ENCODE data around the gene SEMA3E. TPM values are rescaled to one million over a fixed set of nuclear protein-coding genes. Genes with fewer than 3 reads are reported as not detected.

The SEMA3E gene
- total RNA-seq, 3 donors from 2014 or later (not counting 1 experiment from before 2014, with no cell fraction given): not detected

- Mint-ChIP-seq H3K9me3 (peaks cover 5 to 12% of the 10 kb centered on the region in 2 donors), H3K4me1 (no peaks in the 10 kb centered on the region), H3K4me3 (no peak overlapping the region), H3K27ac (no peak overlapping the region), H3K27me3 (ENCODE audit: low read depth in 2 of 2) (no peaks in the 10 kb centered on the region), H3K36me3 (no peaks in the 10 kb centered on the region)
- Histone ChIP-seq H3K4me1 (ENCODE audit: control insufficient read depth, insufficient read depth, low read length) (no peaks in the 10 kb centered on the region), H3K36me3 (ENCODE audit: control insufficient read depth, insufficient read depth, low read length) (no peaks in the 10 kb centered on the region), H3K9me3 (ENCODE audit: control insufficient read depth, insufficient read depth, low read length) (no peaks in the 10 kb centered on the region), H3K27ac (ENCODE audit: low read length) (no peak overlapping the region), H3K4me3 (ENCODE audit: low read length) (no peak overlapping the region), H3K27me3 (ENCODE audit: control insufficient read depth, insufficient read depth, low read length) (no peaks in the 10 kb centered on the region)
- no peak for ATAC-seq
- no peak for DNase-seq
- TF ChIP-seq, protein P1, sequence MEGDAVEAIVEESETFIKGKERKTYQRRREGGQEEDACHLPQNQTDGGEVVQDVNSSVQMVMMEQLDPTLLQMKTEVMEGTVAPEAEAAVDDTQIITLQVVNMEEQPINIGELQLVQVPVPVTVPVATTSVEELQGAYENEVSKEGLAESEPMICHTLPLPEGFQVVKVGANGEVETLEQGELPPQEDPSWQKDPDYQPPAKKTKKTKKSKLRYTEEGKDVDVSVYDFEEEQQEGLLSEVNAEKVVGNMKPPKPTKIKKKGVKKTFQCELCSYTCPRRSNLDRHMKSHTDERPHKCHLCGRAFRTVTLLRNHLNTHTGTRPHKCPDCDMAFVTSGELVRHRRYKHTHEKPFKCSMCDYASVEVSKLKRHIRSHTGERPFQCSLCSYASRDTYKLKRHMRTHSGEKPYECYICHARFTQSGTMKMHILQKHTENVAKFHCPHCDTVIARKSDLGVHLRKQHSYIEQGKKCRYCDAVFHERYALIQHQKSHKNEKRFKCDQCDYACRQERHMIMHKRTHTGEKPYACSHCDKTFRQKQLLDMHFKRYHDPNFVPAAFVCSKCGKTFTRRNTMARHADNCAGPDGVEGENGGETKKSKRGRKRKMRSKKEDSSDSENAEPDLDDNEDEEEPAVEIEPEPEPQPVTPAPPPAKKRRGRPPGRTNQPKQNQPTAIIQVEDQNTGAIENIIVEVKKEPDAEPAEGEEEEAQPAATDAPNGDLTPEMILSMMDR (IDR thresholded peaks at IDR 0.05): no peak
- intact Hi-C loops (cut with micrococcal nuclease): no loop called here
- WGBS (ENCODE audit: insufficient coverage): no CpG with 5 or more reads among the region's 1 CpG
These were observed 335.0 kb downstream of the SEMA3E start for GRCh38 chr7:83313931-83314330.

Data from natural killer cell (primary cell).